SK-N-MC (cell line): ENCODE data around the gene XRCC4.

ENCODE experiments used
- EZH2 ChIP-seq: fragments of 200-600 bp; sonication (generic); IDR thresholded peaks from one replicate; pipeline ENCODE4 v1.6.1; 2017; ENCODE audit warnings: antibody characterized with exemption
- POLR2AphosphoS5 ChIP-seq: IDR thresholded peaks from 2 replicates; pipeline ENCODE4 v1.6.1; 2012; ENCODE audit warnings: mild to moderate bottlenecking, low read depth, low read length, borderline replicate concordance

DNA sequence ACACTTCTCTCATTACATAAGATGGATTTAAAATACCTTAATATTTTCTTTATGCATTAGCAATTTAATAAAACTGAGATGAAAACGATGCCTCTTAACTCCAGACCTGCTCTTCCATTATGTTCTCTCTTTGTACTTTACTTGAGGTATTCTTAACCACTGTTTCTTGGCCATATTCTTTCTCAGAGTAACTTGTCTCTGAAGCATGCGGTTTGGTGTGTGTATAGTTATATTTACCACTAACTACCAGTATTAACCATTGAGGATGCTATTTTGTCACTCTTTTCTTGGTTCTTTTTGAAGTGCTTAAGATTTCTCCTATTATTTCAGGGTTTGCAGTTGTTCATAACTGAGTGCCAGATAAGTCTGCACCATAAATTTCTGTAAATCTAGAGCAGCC, 18.0 kb upstream of the XRCC4 start:
- no peak for TF ChIP-seq POLR2AphosphoS5
- TF ChIP-seq EZH2 = no peak
